K562 (cell line): ENCODE data around the gene KCNC3. TPM values are rescaled to one million over a fixed set of nuclear protein-coding genes. Genes with fewer than 3 reads are reported as not detected.

Experiments
- ATAC-seq: fragments of 200-7000 bp; cut with Tn5 transposase; 3 replicates; pipeline ENCODE4 v1.9.1; 2020; ENCODE audit warnings: moderate library complexity
- BruUV-seq: library from RNA; stranded (reverse); fragments of 400-500 nt; replicated peaks from 2 replicates; lab custom pipeline; 2021; lab: Mats Ljungman, UMichigan
- CTCF ChIA-PET: fragments of 300-600 bp; formaldehyde crosslinking; extraction: SDS; loops from one replicate; lab custom pipeline; 2021; ENCODE audit warnings: low intra/inter-chr PET ratio; lab: Yijun Ruan, JAX
- POLR2A ChIA-PET: fragments of 300-600, 350-650 bp; sonication (Branson Sonifier 250); formaldehyde crosslinking; extraction: SDS; loops from one replicate; lab custom pipeline; 2021; ENCODE audit warnings: antibody characterized with exemption, inconsistent platforms; lab: Yijun Ruan, JAX
- DNase-seq, 4 experiments: peaks; one replicate each; pipeline versions ENCODE4 v3.0.0 to v3.0.0-alpha.2; 2011 to 2018; ENCODE audit warnings: low spot score in 3 of 4, mixed read lengths in 3 of 4; ENCODE audit errors: extremely low read depth in 1 of 4
- FAIRE-seq: peaks from 2 replicates; lab custom pipeline; 2011; peaks lifted over from hg19 to GRCh38; lab: Jason Lieb, UNC
- H2AFZ ChIP-seq: 2 replicates; pipeline ENCODE4 v1.6.0; 2011; ENCODE audit warnings: low read depth, low read length, control low read depth, inconsistent platforms
- H3K27ac ChIP-seq: fragments of 200-600 bp; 3 replicates; pipeline ENCODE4 v1.8.0; 2011; ENCODE audit warnings: low read depth, mild to moderate bottlenecking, control low read depth, inconsistent platforms, low read length, moderate library complexity, mixed read lengths; ENCODE audit errors: extremely low read depth
- H3K27me3 ChIP-seq, 2 experiments: fragments of 300-600 bp in 1 of 2; 2 replicates in 1 of 2; 3 replicates in 1 of 2; pipeline versions ENCODE4 v1.6.0 to v1.8.0; 2011; ENCODE audit warnings: inconsistent platforms in 2 of 2, low read length in 2 of 2, mild to moderate bottlenecking in 1 of 2, mixed read lengths in 1 of 2, moderate library complexity in 1 of 2; ENCODE audit not compliant: control insufficient read depth in 2 of 2, insufficient read depth in 2 of 2
- H3K36me3 ChIP-seq: fragments of 300-600 bp; 3 replicates; pipeline ENCODE4 v1.8.0; 2011; ENCODE audit warnings: mild to moderate bottlenecking, low read length, inconsistent platforms; ENCODE audit not compliant: control insufficient read depth, insufficient read depth
- H3K4me1 ChIP-seq, 2 experiments: fragments of 200-600 bp in 1 of 2; replicated peaks in 1 of 2; 2 replicates in 1 of 2; 3 replicates in 1 of 2; pipeline versions ENCODE4 v1.5.1 to v1.8.0; 2011; ENCODE audit warnings: inconsistent platforms in 2 of 2, low read length in 2 of 2, mild to moderate bottlenecking in 1 of 2, mixed read lengths in 1 of 2, moderate library complexity in 1 of 2; ENCODE audit not compliant: control insufficient read depth in 2 of 2, insufficient read depth in 2 of 2
- H3K4me2 ChIP-seq: 2 replicates; pipeline ENCODE4 v1.6.1; 2011; ENCODE audit warnings: low read length, control low read depth, inconsistent platforms, mixed read lengths; ENCODE audit not compliant: insufficient read depth
- H3K4me3 ChIP-seq: fragments of 200-600 bp; sonication (generic), shearing (Covaris generic); 2 replicates; pipeline ENCODE4 v1.5.1; 2016; ENCODE audit warnings: control low read depth, inconsistent platforms
- H3K79me2 ChIP-seq: fragments of 200-600 bp; 3 replicates; pipeline ENCODE4 v1.8.0; 2011; ENCODE audit warnings: low read length, inconsistent platforms; ENCODE audit not compliant: control insufficient read depth, insufficient read depth
- H3K9ac ChIP-seq, 2 experiments: 2 replicates each; pipeline versions ENCODE4 v1.6.0 to v1.6.1; 2011; ENCODE audit warnings: low read depth in 2 of 2, low read length in 2 of 2, control low read depth in 1 of 2, inconsistent platforms in 1 of 2, mild to moderate bottlenecking in 1 of 2, mixed read lengths in 1 of 2; ENCODE audit not compliant: insufficient read depth in 1 of 2
- H3K9me1 ChIP-seq: one replicate; pipeline ENCODE4 v1.6.0; 2011; ENCODE audit warnings: inconsistent platforms, mild to moderate bottlenecking, low read length, moderate library complexity; ENCODE audit not compliant: control insufficient read depth, insufficient read depth
- H3K9me3 ChIP-seq: replicated peaks from 2 replicates; pipeline ENCODE4 v1.5.1; 2011; ENCODE audit warnings: low read depth, low read length, inconsistent platforms; ENCODE audit not compliant: control insufficient read depth, insufficient read depth
- H4K20me1 ChIP-seq: replicated peaks from 2 replicates; pipeline ENCODE4 v1.6.1; 2011; ENCODE audit warnings: low read length, inconsistent platforms, mixed read lengths; ENCODE audit not compliant: control insufficient read depth, insufficient read depth
- DACH1 ChIP-seq: fragments of 450-650 bp; IDR thresholded peaks from 2 replicates; pipeline ENCODE4 v1.6.1; 2018; ENCODE audit not compliant: partially characterized antibody
- DDX20 ChIP-seq: fragments of 450-650 bp; IDR thresholded peaks from 2 replicates; pipeline ENCODE4 v1.6.1; 2016; ENCODE audit warnings: missing genetic modification characterization, low read depth, mild to moderate bottlenecking, missing compliant biosample characterization, moderate library complexity
- ETV5 ChIP-seq: sonication (generic); formaldehyde crosslinking; IDR thresholded peaks from 2 replicates; pipeline ENCODE4 v1.4.0; 2020; ENCODE audit warnings: low read depth, mild to moderate bottlenecking, missing genetic modification reagents
- HNRNPK ChIP-seq: fragments of 200-400 bp; formaldehyde crosslinking; IDR thresholded peaks from one replicate; pipeline ENCODE4 v1.6.1; 2018; ENCODE audit warnings: mild to moderate bottlenecking, low read depth, low read length; ENCODE audit not compliant: poor library complexity, severe bottlenecking
- MCM2 ChIP-seq: fragments of 450-650 bp; IDR thresholded peaks from 2 replicates; pipeline ENCODE4 v1.6.1; 2017; ENCODE audit warnings: low read depth, mild to moderate bottlenecking
- NFIX ChIP-seq: fragments of 250-450 bp; sonication (Bioruptor Pico); IDR thresholded peaks from 2 replicates; pipeline ENCODE4 v1.4.0; 2020; ENCODE audit warnings: low read depth, mild to moderate bottlenecking, moderate library complexity
- POLR2G ChIP-seq: fragments of 200-400 bp; formaldehyde crosslinking; IDR thresholded peaks from 2 replicates; pipeline ENCODE4 v1.6.1; 2017; ENCODE audit warnings: low read depth, mild to moderate bottlenecking, antibody characterized with exemption, low read length, moderate library complexity
- PURB ChIP-seq: sonication (generic); formaldehyde crosslinking; IDR thresholded peaks from 2 replicates; pipeline ENCODE4 v1.9.0; 2021; ENCODE audit warnings: low read depth, mild to moderate bottlenecking, missing genetic modification reagents
- RAD51 ChIP-seq: fragments of 450-650 bp; IDR thresholded peaks from 2 replicates; pipeline ENCODE4 v1.7.1; 2016; ENCODE audit warnings: low read depth, mild to moderate bottlenecking, borderline replicate concordance
- RBM25 ChIP-seq: fragments of 200-400 bp; formaldehyde crosslinking; IDR thresholded peaks from 2 replicates; pipeline ENCODE4 v1.6.1; 2018; ENCODE audit warnings: low read length, low read depth, moderate library complexity; ENCODE audit not compliant: severe bottlenecking
- ZBTB40 ChIP-seq, 2 experiments: fragments of 450-650 bp in 1 of 2; sonication (generic) in 1 of 2; formaldehyde crosslinking in 1 of 2; IDR thresholded peaks; 2 replicates each; pipeline versions ENCODE4 v1.7.1 to v1.9.0; 2016 to 2022; ENCODE audit warnings: inconsistent platforms in 1 of 2, mild to moderate bottlenecking in 1 of 2, missing genetic modification reagents in 1 of 2
- ZNF121 ChIP-seq: sonication (generic); formaldehyde crosslinking; conservative IDR thresholded peaks from 2 replicates; pipeline ENCODE4 v1.8.0; 2022; ENCODE audit warnings: missing genetic modification reagents
- ZNF511 ChIP-seq: sonication (generic); formaldehyde crosslinking; IDR thresholded peaks from 2 replicates; pipeline ENCODE4 v1.8.0; 2022; ENCODE audit warnings: mild to moderate bottlenecking, missing genetic modification reagents
- WGBS: fragments of 100-300 bp; shearing (Covaris generic); methylation state at CpG from one replicate; pipeline ENCODE4 v1.1.6; 2016; ENCODE audit warnings: low coverage, mixed read lengths; ENCODE audit not compliant: insufficient coverage; ENCODE audit errors: missing lambda C conversion rate; 5-methylcytosine and 5-hydroxymethylcytosine counted together
- in situ Hi-C: fragments of 300-500 bp; cut with MboI; formaldehyde crosslinking; loops from 4 replicates; pipeline ENCODE4 v1.15.0; 2018; ENCODE audit warnings: inconsistent platforms, mixed read lengths
- intact Hi-C: fragments of 100-400 bp; cut with micrococcal nuclease; formaldehyde crosslinking; loops from 2 replicates; pipeline ENCODE4 v1.14.2; 2022
- polyA plus RNA-seq, 8 experiments: library from polyadenylated mRNA; depleted of rRNA in 4 of 8; stranded (reverse) in 5 of 8; unstranded in 3 of 8; fragments of >200 nt; fragmentation: Nextera tagmentation in 2 of 8; fragmentation: Illumina TruSeq in 1 of 8; extraction: Ambion mirVana in 2 of 8; extraction: Trizol in 1 of 8; gene quantifications; 2 replicates each; pipeline versions ENCODE4 v1.2.1 to v1.2.3, GENCODE V29; 2011 to 2014; ENCODE audit warnings: inconsistent platforms in 1 of 8, missing spikeins in 1 of 8
- total RNA-seq, 7 experiments: library from RNA; depleted of rRNA in 6 of 7; stranded (reverse); fragments of >200 nt in 6 of 7; fragmentation: Illumina TruSeq in 2 of 7; extraction: Trizol in 2 of 7; gene quantifications; 2 replicates each; pipeline versions ENCODE4 v1.2.1 to v1.2.3, GENCODE V29; 2011 to 2021; ENCODE audit warnings: low replicate concordance in 1 of 7

KCNC3 gene
- total and polyA plus RNA-seq, 9 of the 15 experiments (the other 6 are each of a cell fraction or from before 2014, with no cell fraction given) = 0.03 to 26.2 (median 2.0) TPM

- intact Hi-C loops (no loop called here), in situ Hi-C loops (no loop called here)
- H3K4me2 ChIP-seq = no peak overlapping the region
- no peak overlapping the region for H2AFZ ChIP-seq
- H3K27me3 ChIP-seq = no peaks in the 10 kb centered on the region
- CTCF ChIA-PET = no interaction called here
- H3K36me3 ChIP-seq = no peaks in the 10 kb centered on the region; the same call in 2 of the 3 replicates
- no TSS peak for BruUV-seq
- POLR2A ChIA-PET = interaction anchor here (1.1 kb wide), 1 partner anchor 17 kb away, joined by 3 read pairs; no protein-coding TSS in a partner anchor
- no peak overlapping the region for H3K9ac ChIP-seq
- no peak for DNase-seq
- H3K4me1 ChIP-seq = peaks cover 0 to 3% of the 10 kb centered on the region in 2 experiments; a peak in 2 of 5 replicates
- no peaks in the 10 kb centered on the region for H4K20me1 ChIP-seq
- no peak for FAIRE-seq
- no peaks in the 10 kb centered on the region; the same call in 1 of the 2 replicates for H3K9me3 ChIP-seq
- no peak overlapping the region for H3K4me3 ChIP-seq
- H3K79me2 ChIP-seq = no peaks in the 10 kb centered on the region
- no peak overlapping the region for H3K27ac ChIP-seq
- ATAC-seq = no peak
- H3K9me1 ChIP-seq = no peaks in the 10 kb centered on the region
- WGBS = 69% methylated on average over 3 of the region's 3 CpGs
- TF ChIP-seq ZNF511 (no peak), PURB (CRISPR knock-in tag) (no peak), POLR2G (no peak), HNRNPK (no peak), ZBTB40 (IDR thresholded peaks at IDR 0.05) (peak; percentile 67; the same call in 1 of the 2 replicates), ZBTB40 (CRISPR knock-in tag; IDR thresholded peaks at IDR 0.05) (no peak), NFIX (no peak), RBM25 (peak; percentile 7), DDX20 (tag) (no peak), RAD51 (no peak), ZNF121 (CRISPR knock-in tag) (peak; percentile 79), ETV5 (no peak), MCM2 (no peak), DACH1 (no peak)
Observed at GRCh38 chr19:50341091-50341564, 12.0 kb upstream of the KCNC3 start.
